Measurements from ENCODE around the gene SNRNP35.
"Not testable (repeated sequence)": the region's sequence is repeated elsewhere in the genome, so short reads cannot be mapped to it uniquely, and the experiment has no call there.

Gene SNRNP35

GRCh38 chr12:123491056-123491455 is 33.1 kb downstream of the SNRNP35 start:
- DNase-seq, result no peak

- no peak for DNase-seq
These were observed 33.5 kb downstream of the SNRNP35 start for GRCh38 chr12:123491481-123491880.

GRCh38 chr12:123492339-123493039 is 34.5 kb downstream of the SNRNP35 start:
- DNase-seq, result not testable (repeated sequence)

- DNase-seq, result no peak
These were observed 36.3 kb downstream of the SNRNP35 start for GRCh38 chr12:123494124-123494851.

- no peak for DNase-seq
These were observed 39.1 kb downstream of the SNRNP35 start for GRCh38 chr12:123497065-123497464.

- DNase-seq, result no peak
These were observed 40.3 kb downstream of the SNRNP35 start for GRCh38 chr12:123498126-123498825.

GRCh38 chr12:123499332-123499731 is 41.4 kb downstream of the SNRNP35 start:
- no peak for DNase-seq

GRCh38 chr12:123502163-123502704 is 44.3 kb downstream of the SNRNP35 start:
- no peak for DNase-seq

GRCh38 chr12:123506059-123506842 is 48.3 kb downstream of the SNRNP35 start:
- no peak for DNase-seq

- DNase-seq, result no peak
These were observed 48.9 kb downstream of the SNRNP35 start for GRCh38 chr12:123506843-123507236.

GRCh38 chr12:123512838-123513665 is 55.1 kb downstream of the SNRNP35 start:
- DNase-seq, result peak; percentile 44 to 80

GRCh38 chr12:123513805-123514204 is 55.9 kb downstream of the SNRNP35 start:
- DNase-seq, result no peak

GRCh38 chr12:123514582-123515221 is 56.8 kb downstream of the SNRNP35 start:
- not testable (repeated sequence) for DNase-seq

- DNase-seq, result no peak
These were observed 58.4 kb downstream of the SNRNP35 start for GRCh38 chr12:123516216-123516780.
